A673 (cell line): Measurements from ENCODE around the gene TOMM22. TPM values are rescaled to one million over a fixed set of nuclear protein-coding genes. Genes with fewer than 3 reads are reported as not detected.

ENCODE experiments used
- BruUV-seq: library from RNA; stranded (reverse); fragments of 400-500 nt; replicated peaks from 2 replicates; lab custom pipeline; 2021; lab: Mats Ljungman, UMichigan
- CTCF ChIA-PET: fragments of 300-600 bp; sonication (Branson Sonifier 250); formaldehyde crosslinking; loops from one replicate; lab custom pipeline; 2022; ENCODE audit warnings: antibody characterized with exemption; lab: Charles Lee
- POLR2A ChIA-PET: fragments of 300-600 bp; sonication (Branson Sonifier 250); formaldehyde crosslinking; loops from one replicate; lab custom pipeline; 2022; ENCODE audit warnings: antibody characterized with exemption; ENCODE audit not compliant: low non-redundant PET; lab: Charles Lee
- DNase-seq: peaks from one replicate; pipeline ENCODE4 v3.0.0-alpha.2; 2015; ENCODE audit warnings: low spot score
- H3K27ac ChIP-seq: fragments of 200-600 bp; sonication (generic); 2 replicates; pipeline ENCODE4 v1.5.1; 2016; ENCODE audit warnings: mixed run types, low read depth, mild to moderate bottlenecking, mixed read lengths, antibody characterized with exemption, low read length; ENCODE audit not compliant: poor library complexity, severe bottlenecking
- H3K27me3 ChIP-seq: fragments of 200-600 bp; sonication (generic); replicated peaks from 2 replicates; pipeline ENCODE4 v1.6.1; 2017; ENCODE audit warnings: mixed run types, low read depth, mild to moderate bottlenecking, mixed read lengths, antibody characterized with exemption, low read length; ENCODE audit not compliant: insufficient read depth, poor library complexity
- H3K36me3 ChIP-seq: fragments of 200-600 bp; sonication (generic); 2 replicates; pipeline ENCODE4 v1.6.1; 2016; ENCODE audit warnings: mixed run types, mild to moderate bottlenecking, mixed read lengths, antibody characterized with exemption, low read length; ENCODE audit not compliant: insufficient read depth, poor library complexity, severe bottlenecking
- H3K4me1 ChIP-seq: fragments of 200-600 bp; sonication (generic); 2 replicates; pipeline ENCODE4 v1.6.1; 2017; ENCODE audit warnings: mixed run types, mild to moderate bottlenecking, mixed read lengths, antibody characterized with exemption, low read length; ENCODE audit not compliant: insufficient read depth, poor library complexity, severe bottlenecking
- H3K4me3 ChIP-seq: fragments of 200-600 bp; sonication (generic); 2 replicates; pipeline ENCODE4 v1.5.1; 2016; ENCODE audit warnings: low read depth, mixed run types, mild to moderate bottlenecking, mixed read lengths, low read length; ENCODE audit not compliant: poor library complexity, severe bottlenecking
- H3K9me3 ChIP-seq: fragments of 200-600 bp; sonication (generic); 2 replicates; pipeline ENCODE4 v1.6.1; 2016; ENCODE audit warnings: mixed run types, low read depth, mild to moderate bottlenecking, mixed read lengths, antibody characterized with exemption, low read length; ENCODE audit not compliant: poor library complexity, severe bottlenecking
- EZH2 ChIP-seq: fragments of 200-600 bp; sonication (generic); IDR thresholded peaks from 2 replicates; pipeline ENCODE4 v1.6.1; 2017; ENCODE audit warnings: borderline replicate concordance, low read depth, mild to moderate bottlenecking, mixed read lengths, antibody characterized with exemption, low read length; ENCODE audit not compliant: poor library complexity, severe bottlenecking
- intact Hi-C: fragments of 100-400 bp; cut with micrococcal nuclease; formaldehyde crosslinking; loops from one replicate; pipeline ENCODE4 v1.10.0; 2022; ENCODE audit not compliant: unreplicated experiment
- total RNA-seq: library from RNA; stranded (reverse); gene quantifications from 2 replicates; pipeline ENCODE4 v1.2.3, GENCODE V29; 2021
- TF ChIP-seq, protein P1 (sequence below): fragments of 300-800, 200-600 bp; sonication (generic); conservative IDR thresholded peaks from 2 replicates; pipeline ENCODE4 v1.5.1; 2017; ENCODE audit warnings: low read depth, mild to moderate bottlenecking, antibody characterized with exemption, low read length, moderate library complexity, mixed read lengths

Gene TOMM22
- total RNA-seq, 1 experiment from 2014 or later, result 152 TPM

DNA sequence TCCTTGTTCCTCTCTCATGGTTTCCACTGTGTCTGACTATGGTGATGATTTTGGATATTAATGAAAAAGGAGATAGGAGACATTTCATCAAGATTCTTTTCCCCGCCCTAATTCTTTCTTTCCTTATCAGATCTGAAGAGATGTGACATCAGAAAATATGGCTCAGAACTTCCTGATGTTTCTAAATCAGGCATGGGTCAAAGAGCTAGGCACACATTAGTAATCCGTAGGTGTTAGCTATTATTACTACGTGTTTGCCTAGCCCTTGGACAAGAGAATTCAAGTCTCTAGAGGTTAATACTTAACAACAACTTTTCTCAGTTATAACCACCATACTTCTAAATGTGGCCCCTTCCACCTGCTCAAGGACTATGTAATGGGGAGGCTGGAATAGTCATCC is 13.2 kb downstream of the TOMM22 start:
- TF ChIP-seq, protein P1, sequence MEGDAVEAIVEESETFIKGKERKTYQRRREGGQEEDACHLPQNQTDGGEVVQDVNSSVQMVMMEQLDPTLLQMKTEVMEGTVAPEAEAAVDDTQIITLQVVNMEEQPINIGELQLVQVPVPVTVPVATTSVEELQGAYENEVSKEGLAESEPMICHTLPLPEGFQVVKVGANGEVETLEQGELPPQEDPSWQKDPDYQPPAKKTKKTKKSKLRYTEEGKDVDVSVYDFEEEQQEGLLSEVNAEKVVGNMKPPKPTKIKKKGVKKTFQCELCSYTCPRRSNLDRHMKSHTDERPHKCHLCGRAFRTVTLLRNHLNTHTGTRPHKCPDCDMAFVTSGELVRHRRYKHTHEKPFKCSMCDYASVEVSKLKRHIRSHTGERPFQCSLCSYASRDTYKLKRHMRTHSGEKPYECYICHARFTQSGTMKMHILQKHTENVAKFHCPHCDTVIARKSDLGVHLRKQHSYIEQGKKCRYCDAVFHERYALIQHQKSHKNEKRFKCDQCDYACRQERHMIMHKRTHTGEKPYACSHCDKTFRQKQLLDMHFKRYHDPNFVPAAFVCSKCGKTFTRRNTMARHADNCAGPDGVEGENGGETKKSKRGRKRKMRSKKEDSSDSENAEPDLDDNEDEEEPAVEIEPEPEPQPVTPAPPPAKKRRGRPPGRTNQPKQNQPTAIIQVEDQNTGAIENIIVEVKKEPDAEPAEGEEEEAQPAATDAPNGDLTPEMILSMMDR, result no peak
- TF ChIP-seq EZH2, result no peak
- ChIA-PET CTCF (no interaction called here), POLR2A (interaction anchor here (0.6 kb wide), 1 partner anchor 244 kb away, joined by 3 read pairs; no protein-coding TSS in a partner anchor)
- Histone ChIP-seq H3K9me3 (no peaks in the 10 kb centered on the region), H3K4me1 (peaks cover 14% of the 10 kb centered on the region), H3K27me3 (no peaks in the 10 kb centered on the region), H3K27ac (no peak overlapping the region), H3K36me3 (peaks cover 14% of the 10 kb centered on the region), H3K4me3 (no peak overlapping the region)
- intact Hi-C loops, result no loop called here
- BruUV-seq, result no TSS peak
- no peak for DNase-seq

DNA sequence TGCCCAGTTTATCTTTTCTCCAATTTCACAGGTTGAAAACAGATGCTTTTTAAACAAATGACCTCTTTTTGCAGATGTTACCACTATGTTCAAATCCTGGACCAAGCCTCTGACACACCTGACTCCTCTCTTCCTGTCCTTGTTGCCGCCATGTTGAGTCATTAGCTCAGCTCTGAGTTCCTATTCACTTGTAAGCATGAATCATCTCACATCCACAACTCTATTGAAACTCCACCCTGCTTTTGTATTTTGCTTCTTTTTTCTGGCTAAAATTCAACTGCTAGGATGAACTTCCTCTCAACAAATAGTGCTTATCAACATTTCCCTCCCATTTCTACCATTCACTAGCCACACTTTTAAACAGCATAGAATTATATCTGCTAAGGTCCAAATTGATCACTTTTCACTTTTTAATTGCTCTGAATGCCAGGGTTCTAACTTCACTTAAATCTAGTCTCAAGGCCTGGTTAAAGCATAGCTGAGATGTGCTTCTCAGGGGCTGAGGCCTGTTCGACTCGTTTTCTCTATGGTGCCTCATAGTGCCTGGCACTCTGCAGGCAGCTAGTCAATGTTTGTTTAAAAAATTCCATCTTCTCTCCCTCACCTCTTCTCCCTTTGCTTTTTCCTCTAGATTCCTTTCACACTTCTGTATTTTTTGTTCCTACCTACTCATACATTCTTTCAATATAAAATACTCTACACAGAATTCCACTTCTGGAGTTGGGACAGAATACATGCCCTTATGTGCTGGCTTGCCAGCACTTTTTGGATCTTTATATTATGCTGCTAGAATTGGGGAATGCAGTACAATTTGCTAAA is 15.1 kb downstream of the TOMM22 start:
- Histone ChIP-seq H3K36me3 (peaks cover 9% of the 10 kb centered on the region), H3K4me1 (peaks cover 14% of the 10 kb centered on the region), H3K4me3 (peak overlapping the region; percentile 15), H3K27ac (peak overlapping the region; percentile 43), H3K9me3 (no peaks in the 10 kb centered on the region), H3K27me3 (no peaks in the 10 kb centered on the region)
- DNase-seq, result no peak
- intact Hi-C loops, result no loop called here
- ChIA-PET POLR2A (no interaction called here), CTCF (no interaction called here)
- no TSS peak for BruUV-seq
- TF ChIP-seq, protein P1, result no peak
- TF ChIP-seq EZH2, result no peak

DNA sequence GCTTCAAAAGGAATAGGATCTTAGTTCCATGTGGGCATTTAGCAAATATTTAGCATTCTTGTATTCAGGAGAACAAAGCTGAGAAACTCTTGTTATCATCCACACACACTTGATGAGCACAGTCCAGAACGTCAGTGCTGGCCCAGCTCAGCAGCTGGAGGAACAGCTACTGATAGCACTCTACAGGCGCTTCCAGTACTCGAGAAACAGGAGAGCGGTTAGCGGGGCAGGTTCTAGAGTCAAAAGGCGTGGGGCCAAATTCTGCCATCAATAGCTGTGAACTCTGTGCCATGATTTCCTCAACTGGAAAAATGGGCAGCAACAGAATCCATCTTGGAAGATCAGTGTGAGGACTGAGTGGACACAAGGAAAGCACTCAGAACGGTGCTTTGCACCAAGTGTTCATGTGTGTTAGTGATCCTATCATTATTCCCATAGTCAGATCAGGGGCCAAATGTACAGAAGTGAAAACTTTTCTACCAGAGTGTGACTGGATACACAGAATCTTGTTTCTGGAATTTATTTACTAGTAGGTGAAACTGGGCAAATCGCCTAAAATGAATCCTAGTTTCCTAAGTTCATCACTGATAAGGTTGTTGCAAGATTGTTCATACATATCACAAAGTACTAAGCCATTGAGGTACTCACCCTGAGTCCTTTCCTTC is 15.8 kb downstream of the TOMM22 start:
- Histone ChIP-seq H3K27ac (peak overlapping the region; percentile 43), H3K27me3 (no peaks in the 10 kb centered on the region)
- BruUV-seq, result no TSS peak

More for the DNA sequence above, 15.8 kb downstream of the TOMM22 start:
- Histone ChIP-seq H3K36me3 (peaks cover 9% of the 10 kb centered on the region), H3K4me3 (peak overlapping the region; percentile 15), H3K4me1 (peaks cover 14% of the 10 kb centered on the region), H3K9me3 (no peaks in the 10 kb centered on the region)
- no peak for DNase-seq
- ChIA-PET CTCF (no interaction called here), POLR2A (no interaction called here)
- no peak for TF ChIP-seq EZH2
- TF ChIP-seq, protein P1, result no peak
- intact Hi-C loops, result no loop called here
